NCI-H526 (cell line): ENCODE measurements around the gene DEPDC1B.
"Not testable (repeated sequence)": the region's sequence is repeated elsewhere in the genome, so short reads cannot be mapped to it uniquely, and the experiment has no call there.

ENCODE experiments used
- DNase-seq, 2 experiments: peaks; one replicate each; lab custom pipeline; 2025; lab: John Stamatoyannopoulos, UW

DEPDC1B gene

DNA sequence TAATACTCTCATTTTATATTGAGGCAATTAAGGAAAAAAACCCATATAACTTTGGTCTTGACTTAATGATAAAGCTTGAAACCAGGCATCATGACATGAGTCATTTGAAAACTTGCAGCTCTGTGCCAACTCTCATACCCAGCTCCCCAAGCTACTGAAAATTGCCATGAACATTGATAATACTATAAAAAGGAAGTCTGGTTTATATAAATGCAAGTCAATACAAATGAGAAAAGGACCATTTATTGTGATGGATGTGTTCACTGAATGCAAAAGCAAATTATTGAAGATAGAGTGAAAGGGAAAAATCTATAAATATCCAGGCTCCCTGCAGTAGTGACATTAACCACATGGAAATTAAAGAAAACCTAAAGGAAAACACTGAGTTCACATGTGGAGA is 116.3 kb downstream of the DEPDC1B start:
- DNase-seq: no peak

DNA sequence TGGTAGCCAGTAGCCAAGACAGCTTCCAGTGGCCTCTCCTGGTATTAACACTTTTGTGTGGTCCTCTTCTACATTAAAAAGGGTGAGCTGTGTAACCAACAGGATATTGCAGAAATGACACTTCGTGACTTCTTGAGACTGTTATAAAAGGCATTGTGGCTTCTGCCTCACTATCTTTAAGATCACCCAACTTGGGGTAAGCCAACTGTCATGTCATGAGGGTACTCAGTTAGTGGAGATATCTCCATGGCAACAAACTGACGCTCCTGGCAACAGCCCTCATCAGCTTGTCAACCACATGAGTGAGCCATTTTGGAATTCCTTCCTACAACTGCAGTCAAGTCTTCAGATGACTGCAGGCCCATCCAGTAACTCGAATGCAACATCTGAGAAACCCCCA is 121.7 kb downstream of the DEPDC1B start:
- DNase-seq: no peak

DNA sequence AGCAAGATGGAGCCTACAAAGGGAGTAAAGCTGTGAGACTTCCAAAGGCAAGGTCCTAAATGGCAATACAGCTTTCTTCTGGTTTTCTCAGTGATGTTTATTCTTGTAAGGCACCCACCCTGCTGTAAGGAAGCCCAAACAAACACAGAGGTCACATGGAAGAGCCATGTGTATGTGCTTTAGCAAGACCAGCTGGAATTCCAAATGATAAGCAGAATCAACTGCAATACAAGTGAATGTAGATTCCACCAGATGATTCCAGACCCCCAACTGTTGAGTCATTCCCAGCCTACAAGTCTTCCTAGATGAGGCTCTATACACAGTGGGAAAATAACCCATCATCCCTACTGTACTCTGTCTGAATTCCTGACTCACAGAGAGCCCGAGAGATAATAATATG is 122.8 kb downstream of the DEPDC1B start:
- DNase-seq: no peak

DNA sequence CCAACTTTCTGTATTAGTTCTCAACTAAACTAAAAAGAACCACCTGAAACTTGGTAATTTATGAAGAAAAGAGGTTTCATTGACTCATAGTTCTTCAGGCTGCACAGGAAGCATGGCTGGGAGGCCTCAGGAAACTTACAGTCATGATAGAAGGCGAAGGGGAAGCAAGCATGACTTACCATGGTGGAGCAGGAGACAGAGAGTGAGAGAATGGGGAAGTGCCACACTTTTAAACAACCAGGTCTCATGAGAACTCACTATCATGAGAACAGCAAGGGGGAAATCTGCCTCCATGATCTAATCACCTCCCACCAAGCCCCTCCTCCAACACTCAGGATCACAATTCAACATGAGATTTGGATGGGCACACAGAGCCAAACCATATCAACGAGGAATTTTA is 123.5 kb downstream of the DEPDC1B start:
- DNase-seq: no peak

DNA sequence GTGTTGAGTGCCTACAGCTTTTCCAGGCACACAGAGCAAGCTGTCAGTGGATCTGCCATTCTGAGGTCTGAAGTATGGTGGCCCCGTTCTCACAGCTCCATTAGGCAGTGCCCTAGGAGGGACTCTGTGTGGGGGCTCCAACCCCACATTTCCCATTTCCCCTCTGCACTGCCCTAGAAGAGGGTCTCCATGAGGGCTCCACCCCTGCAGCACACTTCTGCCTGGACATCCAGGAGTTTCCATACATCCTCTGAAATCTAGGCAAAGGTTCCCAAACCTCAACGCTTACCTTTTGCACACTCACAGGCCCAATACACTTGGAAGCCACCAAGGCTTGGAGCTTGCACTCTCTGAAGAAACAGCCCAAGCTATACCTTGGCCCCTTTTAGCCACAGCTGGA is 131.3 kb downstream of the DEPDC1B start:
- DNase-seq: no peak

DNA sequence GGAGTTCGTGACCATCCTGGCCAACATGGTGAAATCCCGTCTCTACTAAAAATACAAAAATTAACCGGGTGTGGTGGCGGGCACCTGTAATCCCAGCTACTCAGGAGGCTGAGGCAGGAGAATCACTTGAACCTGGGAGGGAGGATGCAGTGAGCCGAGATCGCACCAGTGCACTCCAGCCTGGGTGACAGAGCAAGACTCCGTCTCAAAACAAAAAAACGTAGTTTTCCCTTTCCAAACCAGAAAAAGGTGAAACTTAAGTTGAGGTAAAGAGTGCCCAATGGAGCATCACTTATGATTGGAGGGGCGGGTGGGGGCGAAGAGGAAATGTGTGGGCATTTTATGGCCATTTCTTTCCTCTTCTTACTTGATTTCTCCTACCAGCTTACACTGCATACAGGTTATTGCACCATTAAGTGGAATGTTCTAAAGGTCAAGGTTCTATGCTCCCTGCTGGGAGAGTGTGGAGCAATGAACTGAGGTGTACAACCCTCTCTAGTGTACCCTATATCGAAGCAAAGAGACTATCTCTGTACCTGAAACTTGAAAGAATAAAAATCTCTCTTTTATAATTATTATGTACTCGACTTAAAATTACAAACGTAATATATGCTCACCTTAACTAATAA is 136.2 kb downstream of the DEPDC1B start:
- no peak for DNase-seq

DNA sequence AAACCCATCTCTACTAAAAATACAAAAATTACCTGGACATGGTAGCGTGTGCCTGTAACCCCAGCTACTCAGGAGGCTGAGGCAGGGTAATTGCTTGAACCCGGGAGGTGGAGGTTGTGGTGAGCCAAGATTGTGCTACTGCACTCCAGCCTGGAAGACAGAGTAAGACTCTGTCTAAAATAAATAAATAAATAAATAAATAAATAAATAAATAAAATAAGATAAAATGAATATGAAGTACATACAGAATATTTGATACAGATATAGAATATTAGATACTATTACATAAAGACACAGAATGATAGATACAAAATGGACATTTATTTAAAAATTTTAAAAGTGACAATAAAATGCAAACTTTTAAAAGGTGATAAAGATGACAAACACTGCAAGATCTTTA is 146.7 kb downstream of the DEPDC1B start:
- DNase-seq: not testable (repeated sequence)

DNA sequence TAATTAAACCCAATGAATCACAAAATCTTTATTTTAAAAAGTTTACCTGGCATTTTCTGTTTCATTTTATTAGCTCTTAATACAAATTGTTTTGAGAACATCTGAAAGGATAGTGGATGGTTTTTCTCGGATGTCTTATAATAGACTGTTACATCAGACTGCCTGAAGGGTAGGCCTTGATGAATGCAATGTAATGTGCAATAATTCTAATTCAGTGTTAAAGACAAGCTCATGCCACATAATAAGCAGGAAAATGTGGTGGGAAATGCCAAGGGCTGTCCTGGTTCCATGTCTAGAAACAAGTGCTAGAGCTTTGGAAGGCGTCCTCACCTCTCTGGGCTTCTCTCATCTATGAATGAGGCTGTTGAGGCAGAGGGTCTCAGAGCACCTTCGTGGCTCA is 148.1 kb downstream of the DEPDC1B start:
- no peak for DNase-seq

DNA sequence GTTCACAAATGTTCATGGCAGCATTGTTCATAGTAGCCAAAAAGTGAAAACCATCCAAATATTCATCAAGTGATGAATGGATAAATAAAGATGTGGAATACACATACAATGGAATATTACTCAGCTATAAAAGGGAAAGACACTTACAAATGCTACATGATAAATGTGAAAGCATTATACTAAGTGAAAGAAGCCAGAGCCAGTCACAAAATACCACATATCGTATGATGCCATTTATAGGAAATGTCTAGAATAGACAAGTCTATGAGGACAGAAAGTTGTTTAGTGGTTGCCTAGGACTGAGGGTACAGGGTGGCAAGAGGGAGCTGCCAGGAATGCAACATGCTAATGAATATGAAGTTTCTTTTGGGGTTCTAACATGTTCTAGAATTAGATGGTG is 148.7 kb downstream of the DEPDC1B start:
- DNase-seq: no peak

DNA sequence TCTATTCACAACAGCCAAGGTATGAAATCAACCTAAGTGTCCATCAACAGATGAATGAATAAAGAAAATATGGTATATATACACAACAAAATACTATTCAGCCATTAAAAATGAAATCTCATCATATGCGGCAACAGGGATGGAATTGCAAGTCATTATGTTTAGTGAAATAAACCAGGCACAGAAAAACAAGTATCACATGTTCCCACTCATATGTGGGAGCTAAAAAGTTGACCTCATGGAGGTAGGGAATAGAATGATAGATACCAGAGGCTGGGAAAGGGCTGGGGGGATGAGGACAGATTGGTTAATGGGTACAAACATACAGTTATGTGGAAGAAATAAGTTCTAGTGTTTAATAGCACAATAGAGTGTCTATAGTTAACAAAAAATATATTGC is 149.7 kb downstream of the DEPDC1B start:
- DNase-seq: no peak

DNA sequence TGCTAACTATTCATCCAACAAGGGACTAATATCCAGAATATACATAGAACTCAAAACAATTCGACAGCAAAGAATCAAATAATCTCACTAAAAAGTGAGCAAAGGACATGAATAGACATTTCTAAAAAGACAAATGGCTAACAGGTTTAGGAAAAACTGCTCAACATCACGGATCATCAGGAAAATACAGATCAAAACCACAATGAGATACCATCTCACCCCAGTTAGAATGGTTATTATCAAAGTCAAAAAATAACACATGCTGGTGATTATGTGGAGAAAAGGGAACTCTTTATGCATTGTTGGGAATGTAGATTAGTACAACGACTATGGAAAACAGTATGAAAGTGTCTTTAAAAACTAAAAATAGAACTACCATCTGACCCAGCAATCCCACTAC is 150.1 kb downstream of the DEPDC1B start:
- DNase-seq: no peak
